Kidney (tissue), 14 donors: Measurements from ENCODE around the gene PHACTR1. TPM values are rescaled to one million over a fixed set of nuclear protein-coding genes. Genes with fewer than 3 reads are reported as not detected.

Experiments used
- DNase-seq, 5 donors: peaks; one replicate each; pipeline ENCODE4 v3.0.0-alpha.2; 2013 to 2020
- FAIRE-seq: peaks from 2 replicates; lab custom pipeline; 2012; peaks lifted over from hg19 to GRCh38; lab: Jason Lieb, UNC
- H3K27ac ChIP-seq, 2 donors: one replicate each; pipeline ENCODE4 v1.7.0; 2013; ENCODE audit warnings: low read depth in 2 of 2, low read length in 2 of 2, inconsistent platforms in 1 of 2
- H3K27me3 ChIP-seq: one replicate; pipeline ENCODE4 v1.7.1; 2013; ENCODE audit warnings: low read length, inconsistent platforms; ENCODE audit not compliant: control insufficient read depth, insufficient read depth
- H3K36me3 ChIP-seq, 3 donors: one replicate each; pipeline versions ENCODE4 v1.7.0 to v1.7.1; 2013; ENCODE audit warnings: low read length in 3 of 3, control low read depth in 1 of 3, inconsistent platforms in 1 of 3; ENCODE audit not compliant: insufficient read depth in 3 of 3, control insufficient read depth in 2 of 3
- H3K4me1 ChIP-seq, 3 donors: one replicate each; pipeline versions ENCODE4 v1.7.0 to v1.7.1; 2013; ENCODE audit warnings: low read length in 3 of 3, inconsistent platforms in 1 of 3, low read depth in 1 of 3; ENCODE audit not compliant: control insufficient read depth in 2 of 3, insufficient read depth in 2 of 3
- H3K4me3 ChIP-seq, 3 donors: one replicate each; pipeline versions ENCODE4 v1.7.0 to v1.8.1; 2013; ENCODE audit warnings: low read length in 3 of 3, control low read depth in 1 of 3, inconsistent platforms in 1 of 3
- H3K9ac ChIP-seq, 3 donors: one replicate each; pipeline versions ENCODE4 v1.7.0 to v1.7.1; 2013; ENCODE audit warnings: low read length in 3 of 3, control low read depth in 1 of 3, inconsistent platforms in 1 of 3
- H3K9me3 ChIP-seq, 3 donors: one replicate each; pipeline versions ENCODE4 v1.7.0 to v1.7.1; 2013; ENCODE audit warnings: low read length in 3 of 3, control low read depth in 1 of 3, inconsistent platforms in 1 of 3; ENCODE audit not compliant: control insufficient read depth in 2 of 3, insufficient read depth in 1 of 3
- intact Hi-C: fragments of 100-400 bp; cut with DNase I; formaldehyde crosslinking; loops from one replicate; pipeline ENCODE4 v1.11.1; 2022
- polyA plus RNA-seq: library from polyadenylated mRNA; stranded (reverse); fragments of 350-450 nt; fragmentation: Illumina TruSeq; extraction: RNeasy Lipid Tissue Mini Kit (QIAGEN cat#74804); gene quantifications from one replicate; pipeline ENCODE4 v1.2.3, GENCODE V29; 2014; ENCODE audit warnings: low read depth, low replicate concordance; ENCODE audit not compliant: insufficient read depth
- total RNA-seq: library from RNA; stranded (reverse); fragmentation: NEBNext Ultra II Directional; extraction: Animal tissue kit (Norgen Biotek cat#: 25700); gene quantifications from one replicate; pipeline ENCODE4 v1.2.1, GENCODE V29; 2021
- TF ChIP-seq, protein P1 (sequence below): IDR thresholded peaks from 3 replicates; pipeline ENCODE4 v1.5.1; 2012; ENCODE audit warnings: mild to moderate bottlenecking, moderate library complexity, borderline replicate concordance; ENCODE audit not compliant: insufficient read depth; ENCODE audit errors: extremely low read depth
- donor health status: control.
- donor health status: control.
- donor health status: control.
- donor health status: control.
- donor health status: control.
- donor health status: DM: yes; HTN: yes; CAD: no.
- donor health status: Normal renal cell carcinoma (clear cell type).

PHACTR1 gene
- total and polyA plus RNA-seq, 2 donors from 2014 or later: 3.3 to 33.6 TPM

DNA sequence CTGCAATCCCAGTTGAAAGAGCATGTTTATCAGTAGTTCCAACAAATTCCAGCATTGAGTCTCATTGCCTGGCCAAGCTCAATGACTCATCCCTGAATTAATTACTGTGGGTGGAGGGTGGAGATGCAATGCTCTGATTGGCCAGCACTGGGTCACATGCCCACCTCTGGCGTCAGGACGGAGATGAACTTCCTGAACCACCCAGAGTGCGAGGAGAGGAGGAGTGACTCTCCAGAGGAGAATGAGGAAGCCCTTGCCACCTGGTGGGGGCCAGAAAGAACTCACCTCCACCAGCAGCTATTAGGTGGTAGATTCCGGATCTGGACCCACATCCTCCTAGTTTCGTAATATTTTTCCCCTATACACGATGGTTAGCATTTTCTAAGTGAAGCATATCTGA is 327.8 kb downstream of the PHACTR1 start:
- Histone ChIP-seq H3K36me3 (no peaks in the 10 kb centered on the region), H3K27me3 (no peaks in the 10 kb centered on the region), H3K27ac (no peak overlapping the region), H3K4me3 (no peak overlapping the region), H3K9ac (no peak overlapping the region), H3K4me1 (no peaks in the 10 kb centered on the region), H3K9me3 (no peaks in the 10 kb centered on the region)
- intact Hi-C loops: no loop called here
- no peak for DNase-seq
- TF ChIP-seq, protein P1, sequence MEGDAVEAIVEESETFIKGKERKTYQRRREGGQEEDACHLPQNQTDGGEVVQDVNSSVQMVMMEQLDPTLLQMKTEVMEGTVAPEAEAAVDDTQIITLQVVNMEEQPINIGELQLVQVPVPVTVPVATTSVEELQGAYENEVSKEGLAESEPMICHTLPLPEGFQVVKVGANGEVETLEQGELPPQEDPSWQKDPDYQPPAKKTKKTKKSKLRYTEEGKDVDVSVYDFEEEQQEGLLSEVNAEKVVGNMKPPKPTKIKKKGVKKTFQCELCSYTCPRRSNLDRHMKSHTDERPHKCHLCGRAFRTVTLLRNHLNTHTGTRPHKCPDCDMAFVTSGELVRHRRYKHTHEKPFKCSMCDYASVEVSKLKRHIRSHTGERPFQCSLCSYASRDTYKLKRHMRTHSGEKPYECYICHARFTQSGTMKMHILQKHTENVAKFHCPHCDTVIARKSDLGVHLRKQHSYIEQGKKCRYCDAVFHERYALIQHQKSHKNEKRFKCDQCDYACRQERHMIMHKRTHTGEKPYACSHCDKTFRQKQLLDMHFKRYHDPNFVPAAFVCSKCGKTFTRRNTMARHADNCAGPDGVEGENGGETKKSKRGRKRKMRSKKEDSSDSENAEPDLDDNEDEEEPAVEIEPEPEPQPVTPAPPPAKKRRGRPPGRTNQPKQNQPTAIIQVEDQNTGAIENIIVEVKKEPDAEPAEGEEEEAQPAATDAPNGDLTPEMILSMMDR: no peak
- no peak for FAIRE-seq

DNA sequence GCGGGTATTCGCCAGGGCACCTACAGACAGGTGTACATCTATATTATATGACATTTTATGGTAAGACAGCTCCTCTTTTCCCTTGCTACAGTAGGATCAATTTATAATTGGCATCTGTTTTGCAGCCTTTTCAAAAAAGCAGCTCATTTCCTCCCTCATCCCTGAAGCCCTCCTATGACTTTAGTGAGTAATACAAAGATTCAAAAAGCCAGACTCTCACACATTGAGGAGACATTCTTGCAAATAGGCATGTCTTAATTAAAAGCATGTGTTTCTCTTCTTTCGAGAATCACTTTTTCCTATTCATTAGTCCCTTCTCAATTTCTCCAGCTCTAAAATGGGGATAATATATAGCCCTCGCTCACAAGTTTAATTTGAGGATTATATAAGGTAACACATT is 328.3 kb downstream of the PHACTR1 start:
- no peak for DNase-seq
- H3K27ac ChIP-seq: no peak overlapping the region
- H3K36me3 ChIP-seq: no peaks in the 10 kb centered on the region
- no peak for FAIRE-seq
- no peak overlapping the region for H3K9ac ChIP-seq
- H3K4me1 ChIP-seq: no peaks in the 10 kb centered on the region
- intact Hi-C loops: no loop called here
- no peak overlapping the region for H3K4me3 ChIP-seq
- TF ChIP-seq, protein P1: no peak
- no peaks in the 10 kb centered on the region for H3K27me3 ChIP-seq
- H3K9me3 ChIP-seq: no peaks in the 10 kb centered on the region

DNA sequence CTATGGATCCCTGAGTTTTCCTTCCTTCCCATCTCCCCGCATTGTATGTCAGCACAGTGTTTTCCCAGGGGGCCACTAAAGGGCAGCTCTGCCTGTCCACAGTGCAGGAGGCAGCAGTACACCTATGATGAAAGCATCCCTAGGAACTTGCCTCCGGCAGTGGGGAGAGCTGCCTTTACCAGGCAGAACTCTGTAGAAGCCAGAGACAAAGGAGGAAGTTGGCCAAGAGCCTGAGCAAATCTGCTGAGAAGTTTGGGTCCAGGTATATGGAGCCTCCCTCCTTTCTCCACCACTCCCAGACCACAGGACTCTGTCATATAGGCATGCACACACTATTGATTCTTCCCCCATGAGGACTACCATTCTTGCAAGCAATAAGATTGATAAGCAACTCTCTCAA is 329.1 kb downstream of the PHACTR1 start:
- Histone ChIP-seq H3K36me3 (no peaks in the 10 kb centered on the region), H3K9me3 (no peaks in the 10 kb centered on the region), H3K9ac (no peak overlapping the region), H3K4me3 (no peak overlapping the region), H3K27me3 (no peaks in the 10 kb centered on the region), H3K27ac (no peak overlapping the region), H3K4me1 (no peaks in the 10 kb centered on the region)
- intact Hi-C loops: no loop called here
- TF ChIP-seq, protein P1: no peak
- DNase-seq (no peak), FAIRE-seq (no peak)

DNA sequence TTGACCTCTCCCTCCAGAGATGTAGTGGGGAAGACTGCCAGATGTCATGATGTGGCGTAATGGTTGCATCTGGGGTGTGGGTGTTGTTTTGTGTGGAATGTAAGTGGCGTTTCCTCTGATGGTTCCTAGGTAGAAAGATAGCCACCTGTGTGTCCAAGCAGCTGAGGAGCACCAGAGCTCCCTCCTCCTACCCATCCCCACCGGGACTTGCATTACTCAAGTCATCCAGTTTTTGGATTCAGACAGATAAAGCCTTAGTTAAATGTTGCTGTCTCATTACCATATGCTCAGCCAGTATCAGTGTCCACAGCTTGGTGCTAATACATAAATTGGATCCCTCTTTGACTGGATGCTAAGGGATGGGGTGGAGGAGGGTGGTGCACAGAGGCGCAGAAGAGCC is 329.5 kb downstream of the PHACTR1 start:
- FAIRE-seq (no peak), DNase-seq (no peak)
- TF ChIP-seq, protein P1: no peak
- H3K36me3 ChIP-seq: no peaks in the 10 kb centered on the region
- H3K4me1 ChIP-seq: no peaks in the 10 kb centered on the region
- no peak overlapping the region for H3K9ac ChIP-seq
- H3K27ac ChIP-seq: no peak overlapping the region
- H3K27me3 ChIP-seq: no peaks in the 10 kb centered on the region
- H3K4me3 ChIP-seq: no peak overlapping the region
- no peaks in the 10 kb centered on the region for H3K9me3 ChIP-seq
- intact Hi-C loops: no loop called here
